RWPE1 (cell line): Measurements from ENCODE around the gene ACO2.

Experiments used
- CTCF ChIA-PET: fragments of 350-600 bp; sonication (Branson Sonifier 250); formaldehyde crosslinking; extraction: SDS; loops from one replicate; lab custom pipeline; 2021; lab: Yijun Ruan, JAX
- POLR2A ChIA-PET: fragments of 400-600 bp; formaldehyde crosslinking; extraction: SDS; loops from one replicate; lab custom pipeline; 2020; ENCODE audit warnings: antibody characterized with exemption; ENCODE audit not compliant: low non-redundant PET; lab: Yijun Ruan, JAX
- DNase-seq: peaks from one replicate; pipeline ENCODE4 v3.0.0; 2012; ENCODE audit warnings: low spot score
- H3K27ac ChIP-seq: fragments of 450-650 bp; 2 replicates; pipeline ENCODE4 v1.5.1; 2017
- TF ChIP-seq, protein P1 (sequence below): fragments of 450-650 bp; conservative IDR thresholded peaks from 2 replicates; pipeline ENCODE4 v1.5.1; 2017; ENCODE audit warnings: low read depth, mild to moderate bottlenecking

ACO2 gene

GRCh38 chr22:41532908-41533825 is 64.2 kb downstream of the ACO2 start:
- DNase-seq, result no peak
- POLR2A ChIA-PET, result no interaction called here
- TF ChIP-seq, protein P1, sequence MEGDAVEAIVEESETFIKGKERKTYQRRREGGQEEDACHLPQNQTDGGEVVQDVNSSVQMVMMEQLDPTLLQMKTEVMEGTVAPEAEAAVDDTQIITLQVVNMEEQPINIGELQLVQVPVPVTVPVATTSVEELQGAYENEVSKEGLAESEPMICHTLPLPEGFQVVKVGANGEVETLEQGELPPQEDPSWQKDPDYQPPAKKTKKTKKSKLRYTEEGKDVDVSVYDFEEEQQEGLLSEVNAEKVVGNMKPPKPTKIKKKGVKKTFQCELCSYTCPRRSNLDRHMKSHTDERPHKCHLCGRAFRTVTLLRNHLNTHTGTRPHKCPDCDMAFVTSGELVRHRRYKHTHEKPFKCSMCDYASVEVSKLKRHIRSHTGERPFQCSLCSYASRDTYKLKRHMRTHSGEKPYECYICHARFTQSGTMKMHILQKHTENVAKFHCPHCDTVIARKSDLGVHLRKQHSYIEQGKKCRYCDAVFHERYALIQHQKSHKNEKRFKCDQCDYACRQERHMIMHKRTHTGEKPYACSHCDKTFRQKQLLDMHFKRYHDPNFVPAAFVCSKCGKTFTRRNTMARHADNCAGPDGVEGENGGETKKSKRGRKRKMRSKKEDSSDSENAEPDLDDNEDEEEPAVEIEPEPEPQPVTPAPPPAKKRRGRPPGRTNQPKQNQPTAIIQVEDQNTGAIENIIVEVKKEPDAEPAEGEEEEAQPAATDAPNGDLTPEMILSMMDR, result peak; percentile 72
- H3K27ac ChIP-seq, result peak overlapping the region; percentile 61
- CTCF ChIA-PET, result interaction anchor here (0.5 to 0.7 kb wide), 3 partner anchors 12 to 62 kb away, joined by 5 to 6 read pairs (median 6); no protein-coding TSS in a partner anchor

GRCh38 chr22:41534219-41534618 is 65.3 kb downstream of the ACO2 start:
- DNase-seq, result no peak
- CTCF ChIA-PET, result no interaction called here
- peak overlapping the region; percentile 61; the same call in 1 of the 2 replicates for H3K27ac ChIP-seq
- POLR2A ChIA-PET, result interaction anchor here (0.6 kb wide), 1 partner anchor 131 kb away, joined by 3 read pairs; no protein-coding TSS in a partner anchor
- TF ChIP-seq, protein P1, result no peak

DNA sequence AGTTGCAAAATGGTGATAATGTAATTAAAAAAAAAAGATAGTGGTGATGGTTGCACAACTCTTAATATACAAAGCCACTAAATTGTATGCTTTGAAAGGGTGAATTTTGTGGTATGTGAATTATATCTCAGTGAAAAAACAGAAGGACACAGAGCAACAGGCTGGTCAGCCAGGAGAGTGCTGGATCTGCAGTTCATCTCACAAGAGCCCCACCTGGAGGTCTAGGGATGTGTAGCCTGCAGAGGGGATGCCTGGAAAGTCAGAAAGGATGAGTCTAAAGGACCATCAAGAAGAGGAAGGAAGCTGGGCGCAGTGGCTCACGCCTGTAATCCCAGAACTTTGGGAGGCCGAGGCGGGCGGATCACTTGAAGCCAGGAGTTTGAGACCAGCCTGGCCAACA is 66.3 kb downstream of the ACO2 start:
- TF ChIP-seq, protein P1, result no peak
- CTCF ChIA-PET, result interaction anchor here (0.6 kb wide), 1 partner anchor 9 kb away, joined by 3 read pairs; no protein-coding TSS in a partner anchor
- POLR2A ChIA-PET, result no interaction called here
- peak overlapping the region; percentile 45 for H3K27ac ChIP-seq
- DNase-seq, result no peak

DNA sequence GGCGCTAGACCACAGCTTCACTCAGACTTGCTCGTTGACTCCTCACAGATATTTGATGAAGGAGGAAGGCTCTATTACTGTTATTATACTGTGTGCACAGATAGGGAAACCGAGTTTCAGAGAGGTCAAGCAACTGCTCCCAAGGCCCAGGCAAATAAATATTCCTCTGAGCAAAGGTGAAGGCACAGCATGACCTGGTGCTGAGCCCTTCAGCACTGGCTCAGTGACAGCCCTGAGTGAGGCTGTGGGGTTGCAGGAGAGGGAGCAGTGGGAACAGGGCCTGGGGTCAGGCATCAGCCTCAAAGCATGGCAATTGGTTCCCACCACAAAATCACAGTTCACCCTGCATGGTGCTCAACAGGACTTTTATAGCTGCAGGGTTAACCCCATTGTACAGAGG is 68.3 kb downstream of the ACO2 start:
- H3K27ac ChIP-seq, result peak overlapping the region; percentile 47
- TF ChIP-seq, protein P1, result no peak
- POLR2A ChIA-PET, result no interaction called here
- no peak for DNase-seq
- CTCF ChIA-PET, result no interaction called here

DNA sequence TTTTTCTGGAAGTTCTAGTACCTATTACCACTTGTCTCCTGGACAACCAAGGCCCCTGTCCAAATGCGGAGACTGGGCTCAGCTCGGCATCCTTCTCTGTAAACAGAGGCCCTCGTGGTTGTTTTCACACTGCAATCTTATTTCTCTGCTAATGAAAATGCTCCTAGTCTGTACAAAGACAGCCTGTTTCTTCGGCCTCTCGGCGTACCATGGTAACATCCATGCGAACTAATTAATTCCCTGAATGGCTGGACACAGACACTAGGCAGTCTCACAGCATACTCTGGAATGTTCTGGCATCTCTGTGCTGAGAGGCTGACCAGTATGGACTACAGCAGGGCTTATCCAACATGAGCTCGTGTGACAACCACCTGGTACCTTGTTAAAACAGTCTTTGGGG is 69.7 kb downstream of the ACO2 start:
- ChIA-PET POLR2A (no interaction called here), CTCF (interaction anchor here (0.7 kb wide), 1 partner anchor 923 kb away, joined by 4 read pairs; no protein-coding TSS in a partner anchor)
- no peak for DNase-seq
- TF ChIP-seq, protein P1, result no peak
- H3K27ac ChIP-seq, result peak overlapping the region; percentile 47

DNA sequence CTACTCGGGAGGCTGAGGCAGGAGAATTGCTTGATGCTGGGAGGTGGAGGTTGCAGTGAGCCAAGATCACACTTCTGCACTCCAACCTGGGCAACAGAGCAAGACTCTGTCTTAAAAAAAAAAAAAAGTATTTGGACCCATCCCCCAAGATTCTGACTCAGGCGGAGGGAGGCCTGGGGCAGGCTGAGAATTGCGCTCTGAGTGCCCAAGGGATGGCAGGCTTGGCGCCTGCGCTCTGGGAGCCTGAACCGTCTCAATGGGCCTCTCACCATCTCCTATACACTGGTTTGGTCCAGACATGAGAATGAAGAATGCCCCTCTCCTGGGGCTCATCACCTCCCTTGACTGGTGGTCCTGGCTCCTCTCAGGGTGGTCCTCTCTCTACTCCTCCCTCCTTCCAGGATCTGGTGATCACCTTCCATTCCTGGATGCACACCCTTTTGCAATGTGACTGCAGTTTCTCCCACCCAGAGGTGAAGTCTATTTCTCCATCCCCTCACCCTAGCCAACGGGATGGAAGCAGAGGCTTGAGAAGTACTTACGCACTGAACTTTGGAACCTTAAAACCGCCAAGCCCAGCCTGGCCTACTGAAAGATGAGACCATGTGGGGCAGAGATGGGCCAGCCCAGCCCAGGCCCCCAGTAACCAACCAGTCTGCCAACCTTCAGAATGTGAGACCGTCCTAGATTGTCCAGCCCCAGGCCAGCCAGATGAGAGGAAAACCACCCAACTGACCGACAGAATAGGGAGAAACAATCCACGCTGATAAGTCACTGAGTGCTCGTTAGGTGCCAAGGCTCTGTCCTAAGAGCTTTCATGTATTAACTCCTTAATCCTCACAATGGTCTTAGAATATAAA is 70.5 kb downstream of the ACO2 start:
- POLR2A ChIA-PET, result no interaction called here
- peak overlapping the region; percentile 47 for H3K27ac ChIP-seq
- DNase-seq, result no peak
- CTCF ChIA-PET, result no interaction called here
- TF ChIP-seq, protein P1, result no peak
